K562 (cell line): Measurements from ENCODE around the gene FGF12. TPM values are rescaled to one million over a fixed set of nuclear protein-coding genes. Genes with fewer than 3 reads are reported as not detected.

Experiments
- ATAC-seq: fragments of 200-7000 bp; cut with Tn5 transposase; 3 replicates; pipeline ENCODE4 v1.9.1; 2020; ENCODE audit warnings: moderate library complexity
- BruUV-seq: library from RNA; stranded (reverse); fragments of 400-500 nt; replicated peaks from 2 replicates; lab custom pipeline; 2021; lab: Mats Ljungman, UMichigan
- CTCF ChIA-PET: fragments of 300-600 bp; formaldehyde crosslinking; extraction: SDS; loops from one replicate; lab custom pipeline; 2021; ENCODE audit warnings: low intra/inter-chr PET ratio; lab: Yijun Ruan, JAX
- POLR2A ChIA-PET: fragments of 300-600, 350-650 bp; sonication (Branson Sonifier 250); formaldehyde crosslinking; extraction: SDS; loops from one replicate; lab custom pipeline; 2021; ENCODE audit warnings: antibody characterized with exemption, inconsistent platforms; lab: Yijun Ruan, JAX
- DNase-seq, 4 experiments: peaks; one replicate each; pipeline versions ENCODE4 v3.0.0 to v3.0.0-alpha.2; 2011 to 2018; ENCODE audit warnings: low spot score in 3 of 4, mixed read lengths in 3 of 4; ENCODE audit errors: extremely low read depth in 1 of 4
- FAIRE-seq: peaks from 2 replicates; lab custom pipeline; 2011; peaks lifted over from hg19 to GRCh38; lab: Jason Lieb, UNC
- H2AFZ ChIP-seq: 2 replicates; pipeline ENCODE4 v1.6.0; 2011; ENCODE audit warnings: low read depth, low read length, control low read depth, inconsistent platforms
- H3K27ac ChIP-seq: fragments of 200-600 bp; 3 replicates; pipeline ENCODE4 v1.8.0; 2011; ENCODE audit warnings: low read depth, mild to moderate bottlenecking, control low read depth, inconsistent platforms, low read length, moderate library complexity, mixed read lengths; ENCODE audit errors: extremely low read depth
- H3K27me3 ChIP-seq, 2 experiments: fragments of 300-600 bp in 1 of 2; 2 replicates in 1 of 2; 3 replicates in 1 of 2; pipeline versions ENCODE4 v1.6.0 to v1.8.0; 2011; ENCODE audit warnings: inconsistent platforms in 2 of 2, low read length in 2 of 2, mild to moderate bottlenecking in 1 of 2, mixed read lengths in 1 of 2, moderate library complexity in 1 of 2; ENCODE audit not compliant: control insufficient read depth in 2 of 2, insufficient read depth in 2 of 2
- H3K36me3 ChIP-seq: fragments of 300-600 bp; 3 replicates; pipeline ENCODE4 v1.8.0; 2011; ENCODE audit warnings: mild to moderate bottlenecking, low read length, inconsistent platforms; ENCODE audit not compliant: control insufficient read depth, insufficient read depth
- H3K4me1 ChIP-seq, 2 experiments: fragments of 200-600 bp in 1 of 2; replicated peaks in 1 of 2; 2 replicates in 1 of 2; 3 replicates in 1 of 2; pipeline versions ENCODE4 v1.5.1 to v1.8.0; 2011; ENCODE audit warnings: inconsistent platforms in 2 of 2, low read length in 2 of 2, mild to moderate bottlenecking in 1 of 2, mixed read lengths in 1 of 2, moderate library complexity in 1 of 2; ENCODE audit not compliant: control insufficient read depth in 2 of 2, insufficient read depth in 2 of 2
- H3K4me2 ChIP-seq: 2 replicates; pipeline ENCODE4 v1.6.1; 2011; ENCODE audit warnings: low read length, control low read depth, inconsistent platforms, mixed read lengths; ENCODE audit not compliant: insufficient read depth
- H3K4me3 ChIP-seq: fragments of 200-600 bp; sonication (generic), shearing (Covaris generic); 2 replicates; pipeline ENCODE4 v1.5.1; 2016; ENCODE audit warnings: control low read depth, inconsistent platforms
- H3K79me2 ChIP-seq: fragments of 200-600 bp; 3 replicates; pipeline ENCODE4 v1.8.0; 2011; ENCODE audit warnings: low read length, inconsistent platforms; ENCODE audit not compliant: control insufficient read depth, insufficient read depth
- H3K9ac ChIP-seq, 2 experiments: 2 replicates each; pipeline versions ENCODE4 v1.6.0 to v1.6.1; 2011; ENCODE audit warnings: low read depth in 2 of 2, low read length in 2 of 2, control low read depth in 1 of 2, inconsistent platforms in 1 of 2, mild to moderate bottlenecking in 1 of 2, mixed read lengths in 1 of 2; ENCODE audit not compliant: insufficient read depth in 1 of 2
- H3K9me1 ChIP-seq: one replicate; pipeline ENCODE4 v1.6.0; 2011; ENCODE audit warnings: inconsistent platforms, mild to moderate bottlenecking, low read length, moderate library complexity; ENCODE audit not compliant: control insufficient read depth, insufficient read depth
- H3K9me3 ChIP-seq: replicated peaks from 2 replicates; pipeline ENCODE4 v1.5.1; 2011; ENCODE audit warnings: low read depth, low read length, inconsistent platforms; ENCODE audit not compliant: control insufficient read depth, insufficient read depth
- H4K20me1 ChIP-seq: replicated peaks from 2 replicates; pipeline ENCODE4 v1.6.1; 2011; ENCODE audit warnings: low read length, inconsistent platforms, mixed read lengths; ENCODE audit not compliant: control insufficient read depth, insufficient read depth
- ETV6 ChIP-seq, 3 experiments: fragments of 150-350 bp in 1 of 3; sonication (generic) in 1 of 3; formaldehyde crosslinking in 1 of 3; IDR thresholded peaks; 2 replicates each; pipeline versions ENCODE4 v1.6.1 to v1.8.0; 2014 to 2022; ENCODE audit warnings: borderline replicate concordance in 2 of 3, low read depth in 2 of 3, antibody characterized with exemption in 1 of 3, low read length in 1 of 3, mild to moderate bottlenecking in 1 of 3, missing genetic modification reagents in 1 of 3
- HMG20B ChIP-seq: fragments of 250-450 bp; sonication (Bioruptor Pico); IDR thresholded peaks from 2 replicates; pipeline ENCODE4 v1.5.0; 2021; ENCODE audit warnings: mild to moderate bottlenecking
- ILF3 ChIP-seq: fragments of 450-650 bp; IDR thresholded peaks from 2 replicates; pipeline ENCODE4 v1.6.1; 2018; ENCODE audit warnings: antibody characterized with exemption, mild to moderate bottlenecking, moderate library complexity, borderline replicate concordance
- SIN3B ChIP-seq: fragments of 450-650 bp; IDR thresholded peaks from 2 replicates; pipeline ENCODE4 v1.6.1; 2017; ENCODE audit warnings: low read depth, mild to moderate bottlenecking, moderate library complexity
- TCFL5 ChIP-seq: fragments of 250-450 bp; sonication (Bioruptor Pico); conservative IDR thresholded peaks from 2 replicates; pipeline ENCODE4 v1.6.1; 2021; ENCODE audit warnings: mild to moderate bottlenecking, moderate library complexity, matching md5 sums
- TOE1 ChIP-seq, 2 experiments: fragments of 450-650 bp in 1 of 2; sonication (generic) in 1 of 2; formaldehyde crosslinking in 1 of 2; IDR thresholded peaks; 2 replicates each; pipeline versions ENCODE4 v1.7.1 to v1.8.0; 2016 to 2022; ENCODE audit warnings: borderline replicate concordance in 2 of 2, mild to moderate bottlenecking in 2 of 2, antibody characterized with exemption in 1 of 2, inconsistent platforms in 1 of 2, low read depth in 1 of 2, missing genetic modification reagents in 1 of 2, moderate library complexity in 1 of 2
- ZNF707 ChIP-seq: fragments of 250-450 bp; sonication (Bioruptor Pico); conservative IDR thresholded peaks from 2 replicates; pipeline ENCODE4 v1.8.0; 2022; ENCODE audit warnings: inconsistent platforms, mild to moderate bottlenecking, moderate library complexity
- ZNF76 ChIP-seq: fragments of 250-450 bp; sonication (Bioruptor Pico); IDR thresholded peaks from 2 replicates; pipeline ENCODE4 v1.4.0; 2020; ENCODE audit warnings: mild to moderate bottlenecking, moderate library complexity, borderline replicate concordance
- WGBS: fragments of 100-300 bp; shearing (Covaris generic); methylation state at CpG from one replicate; pipeline ENCODE4 v1.1.6; 2016; ENCODE audit warnings: low coverage, mixed read lengths; ENCODE audit not compliant: insufficient coverage; ENCODE audit errors: missing lambda C conversion rate; 5-methylcytosine and 5-hydroxymethylcytosine counted together
- in situ Hi-C: fragments of 300-500 bp; cut with MboI; formaldehyde crosslinking; loops from 4 replicates; pipeline ENCODE4 v1.15.0; 2018; ENCODE audit warnings: inconsistent platforms, mixed read lengths
- intact Hi-C: fragments of 100-400 bp; cut with micrococcal nuclease; formaldehyde crosslinking; loops from 2 replicates; pipeline ENCODE4 v1.14.2; 2022
- polyA plus RNA-seq, 8 experiments: library from polyadenylated mRNA; depleted of rRNA in 4 of 8; stranded (reverse) in 5 of 8; unstranded in 3 of 8; fragments of >200 nt; fragmentation: Nextera tagmentation in 2 of 8; fragmentation: Illumina TruSeq in 1 of 8; extraction: Ambion mirVana in 2 of 8; extraction: Trizol in 1 of 8; gene quantifications; 2 replicates each; pipeline versions ENCODE4 v1.2.1 to v1.2.3, GENCODE V29; 2011 to 2014; ENCODE audit warnings: inconsistent platforms in 1 of 8, missing spikeins in 1 of 8
- total RNA-seq, 7 experiments: library from RNA; depleted of rRNA in 6 of 7; stranded (reverse); fragments of >200 nt in 6 of 7; fragmentation: Illumina TruSeq in 2 of 7; extraction: Trizol in 2 of 7; gene quantifications; 2 replicates each; pipeline versions ENCODE4 v1.2.1 to v1.2.3, GENCODE V29; 2011 to 2021; ENCODE audit warnings: low replicate concordance in 1 of 7

FGF12 gene
- total and polyA plus RNA-seq, 9 of the 15 experiments (the other 6 are each of a cell fraction or from before 2014, with no cell fraction given), result not detected

DNA sequence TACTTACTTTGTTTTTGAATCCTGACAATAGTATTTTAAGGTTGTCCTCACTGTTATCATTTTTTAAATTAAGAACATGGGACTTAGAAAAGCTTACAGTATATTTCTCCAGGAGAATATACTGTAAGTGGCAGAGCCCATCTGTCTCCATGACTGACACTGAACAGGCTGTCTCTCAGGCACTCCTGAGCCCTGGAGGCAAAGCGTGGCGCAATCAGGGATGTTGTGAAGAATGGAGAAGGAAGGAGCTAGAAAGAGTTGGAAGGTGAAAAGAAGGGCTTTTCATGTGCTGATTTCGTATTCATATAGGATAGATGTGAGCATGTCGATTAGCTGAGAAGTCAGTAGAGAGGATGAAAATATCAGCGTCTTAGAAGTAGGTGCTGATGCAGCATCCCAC is 41.5 kb downstream of the FGF12 start:
- H3K27ac ChIP-seq, result no peak overlapping the region
- H3K9me1 ChIP-seq, result no peaks in the 10 kb centered on the region
- no peaks in the 10 kb centered on the region for H3K4me1 ChIP-seq
- no peaks in the 10 kb centered on the region for H3K36me3 ChIP-seq
- no TSS peak for BruUV-seq
- in situ Hi-C loops, result no loop called here
- 5% methylated on average over 5 of the region's 5 CpGs for WGBS
- no peak for ATAC-seq
- no peak overlapping the region for H2AFZ ChIP-seq
- FAIRE-seq, result no peak
- H3K9ac ChIP-seq, result no peak overlapping the region
- no peak overlapping the region for H3K4me3 ChIP-seq
- H4K20me1 ChIP-seq, result no peaks in the 10 kb centered on the region
- no peaks in the 10 kb centered on the region for H3K9me3 ChIP-seq
- DNase-seq, result no peak
- CTCF ChIA-PET, result no interaction called here
- intact Hi-C loops, result no loop called here
- no peaks in the 10 kb centered on the region for H3K79me2 ChIP-seq
- POLR2A ChIA-PET, result no interaction called here
- no peaks in the 10 kb centered on the region for H3K27me3 ChIP-seq
- no peak for TF ChIP-seq TCFL5 (CRISPR knock-in tag)
- no peak for TF ChIP-seq TOE1 (IDR thresholded peaks at IDR 0.05; ENCODE audit: borderline replicate concordance)
- no peak for TF ChIP-seq TOE1 (CRISPR knock-in tag; IDR thresholded peaks at IDR 0.05; ENCODE audit: borderline replicate concordance, low read depth)
- TF ChIP-seq ZNF707 (CRISPR knock-in tag), result no peak
- TF ChIP-seq ETV6 (IDR thresholded peaks at IDR 0.05; ENCODE audit: borderline replicate concordance in 1 of 2, low read depth in 2 of 2, low read length in 1 of 2), result no peak
- no peak for TF ChIP-seq ETV6 (CRISPR knock-in tag; IDR thresholded peaks at IDR 0.05; ENCODE audit: borderline replicate concordance)
- no peak for TF ChIP-seq ZNF76
- no peak for TF ChIP-seq HMG20B
- TF ChIP-seq SIN3B, result no peak
- no peak for TF ChIP-seq ILF3
- TF ChIP-seq, all 486 proteins: peak for 0
- no peak overlapping the region for H3K4me2 ChIP-seq
